Measurements from ENCODE around the gene SETD3.

Gene SETD3

GRCh38 chr14:99479906-99480869 lies at the start of gene SETD3:
SETD3 (minus strand) TSS chr14:99480859; CDS start chr14:99465805, 15,054 bp downstream.
- Histone ChIP-seq H3K4me1 (ENCODE audit: insufficient read depth, poor library complexity, severe bottlenecking) (peaks cover 44% of the 10 kb centered on the region), H3K4me3 (ENCODE audit: severe bottlenecking) (peak within 1 kb of the TSS; percentile 98), H3K36me3 (ENCODE audit: low read depth) (peaks cover 4% of the 10 kb centered on the region; the same call in 1 of the 2 replicates), H3K27me3 (ENCODE audit: insufficient read depth, poor library complexity, severe bottlenecking) (no peaks in the 10 kb centered on the region), H3K27ac (ENCODE audit: poor library complexity, severe bottlenecking) (peak within 1 kb of the TSS; percentile 73), H3K9me3 (ENCODE audit: severe bottlenecking) (no peaks in the 10 kb centered on the region)
- peak; percentile 77 for DNase-seq (ENCODE audit: low spot score)
- ATAC-seq (ENCODE audit: low read depth): peak; percentile 1; the same call in 2 of the 3 replicates
- peak; percentile 24 for TF ChIP-seq CTCF (IDR thresholded peaks at IDR 0.05; ENCODE audit: poor library complexity, severe bottlenecking)

- peak; percentile 20 for TF ChIP-seq CTCF (IDR thresholded peaks at IDR 0.05; ENCODE audit: poor library complexity, severe bottlenecking)
- ATAC-seq (ENCODE audit: low read depth): no peak
Measured at GRCh38 chr14:99529899-99530298, 49.2 kb upstream of the SETD3 start.

GRCh38 chr14:99527427-99528076 lies 46.9 kb upstream of the SETD3 start:
- Histone ChIP-seq H3K36me3 (ENCODE audit: low read depth) (peaks cover 8% of the 10 kb centered on the region), H3K4me3 (ENCODE audit: severe bottlenecking) (no peak overlapping the region), H3K27ac (ENCODE audit: poor library complexity, severe bottlenecking) (no peak overlapping the region), H3K9me3 (ENCODE audit: severe bottlenecking) (no peaks in the 10 kb centered on the region), H3K4me1 (ENCODE audit: insufficient read depth, poor library complexity, severe bottlenecking) (peaks cover 34% of the 10 kb centered on the region), H3K27me3 (ENCODE audit: insufficient read depth, poor library complexity, severe bottlenecking) (no peaks in the 10 kb centered on the region)
- no peak for TF ChIP-seq CTCF (IDR thresholded peaks at IDR 0.05; ENCODE audit: poor library complexity, severe bottlenecking)
- no peak for DNase-seq (ENCODE audit: low spot score)
- no peak for ATAC-seq (ENCODE audit: low read depth)

More at GRCh38 chr14:99529899-99530298, 49.2 kb upstream of the SETD3 start:
- peaks cover 15% of the 10 kb centered on the region for H3K4me1 ChIP-seq (ENCODE audit: insufficient read depth, poor library complexity, severe bottlenecking)
- H3K36me3 ChIP-seq (ENCODE audit: low read depth): peaks cover 8% of the 10 kb centered on the region
- H3K27me3 ChIP-seq (ENCODE audit: insufficient read depth, poor library complexity, severe bottlenecking): no peaks in the 10 kb centered on the region
- no peak overlapping the region for H3K4me3 ChIP-seq (ENCODE audit: severe bottlenecking)
- DNase-seq (ENCODE audit: low spot score): no peak
- H3K9me3 ChIP-seq (ENCODE audit: severe bottlenecking): no peaks in the 10 kb centered on the region
- no peak overlapping the region for H3K27ac ChIP-seq (ENCODE audit: poor library complexity, severe bottlenecking)

GRCh38 chr14:99527026-99527425 lies 46.4 kb upstream of the SETD3 start:
- no peak overlapping the region for H3K4me3 ChIP-seq (ENCODE audit: severe bottlenecking)
- H3K4me1 ChIP-seq (ENCODE audit: insufficient read depth, poor library complexity, severe bottlenecking): peaks cover 35% of the 10 kb centered on the region
- DNase-seq (ENCODE audit: low spot score) (no peak), ATAC-seq (ENCODE audit: low read depth) (no peak)
- H3K36me3 ChIP-seq (ENCODE audit: low read depth): peaks cover 10% of the 10 kb centered on the region
- H3K27ac ChIP-seq (ENCODE audit: poor library complexity, severe bottlenecking): no peak overlapping the region
- no peak for TF ChIP-seq CTCF (IDR thresholded peaks at IDR 0.05; ENCODE audit: poor library complexity, severe bottlenecking)
- H3K9me3 ChIP-seq (ENCODE audit: severe bottlenecking): no peaks in the 10 kb centered on the region
- H3K27me3 ChIP-seq (ENCODE audit: insufficient read depth, poor library complexity, severe bottlenecking): no peaks in the 10 kb centered on the region
